ENCODE measurements around the gene C6orf118.

- TF ChIP-seq POLR2AphosphoS5 (IDR thresholded peaks at IDR 0.05) (no peak), CTCF (IDR thresholded peaks at IDR 0.05) (peak in 1 of 4 experiments; percentile 8), POLR2A (IDR thresholded peaks at IDR 0.05) (no peak)
These were observed 64.1 kb downstream of the C6orf118 start for GRCh38 chr6:165245287-165245686.

All from sigmoid colon (tissue), 4 donors.